ENCODE results near the gene DPYD.

DPYD gene

DNA sequence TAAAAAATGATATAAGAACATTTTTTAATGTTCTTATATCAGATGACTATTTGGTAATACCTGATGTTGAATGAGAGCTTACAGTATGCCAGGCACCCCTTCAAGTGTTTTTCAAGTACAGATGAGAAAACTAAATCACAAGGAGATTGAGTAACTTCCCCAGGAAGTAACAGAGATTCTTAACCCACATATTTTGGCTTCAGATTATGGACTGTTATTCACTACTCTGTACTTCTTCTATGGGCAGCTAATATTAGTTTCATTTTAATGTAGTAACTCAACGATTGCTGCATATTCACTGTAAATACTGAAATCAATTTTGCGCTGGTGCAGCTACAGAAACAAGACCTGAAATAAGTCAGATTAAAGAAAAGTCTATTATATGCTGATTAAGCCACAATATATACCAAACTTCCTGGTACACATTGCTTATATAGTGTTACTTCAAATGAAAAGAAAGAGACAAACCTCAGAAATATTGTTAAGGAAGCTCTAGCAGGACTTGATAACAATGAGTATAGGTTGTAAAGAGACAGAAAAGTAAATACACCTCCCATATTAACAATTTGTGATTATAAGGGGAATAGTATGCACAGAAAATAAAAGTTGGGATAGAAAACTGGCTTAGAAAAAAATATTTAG lies 19.7 kb downstream of the DPYD start:
- no peak overlapping the region for H3K4me3 ChIP-seq (ENCODE audit: low read depth, low read length)
- TF ChIP-seq, protein P1, sequence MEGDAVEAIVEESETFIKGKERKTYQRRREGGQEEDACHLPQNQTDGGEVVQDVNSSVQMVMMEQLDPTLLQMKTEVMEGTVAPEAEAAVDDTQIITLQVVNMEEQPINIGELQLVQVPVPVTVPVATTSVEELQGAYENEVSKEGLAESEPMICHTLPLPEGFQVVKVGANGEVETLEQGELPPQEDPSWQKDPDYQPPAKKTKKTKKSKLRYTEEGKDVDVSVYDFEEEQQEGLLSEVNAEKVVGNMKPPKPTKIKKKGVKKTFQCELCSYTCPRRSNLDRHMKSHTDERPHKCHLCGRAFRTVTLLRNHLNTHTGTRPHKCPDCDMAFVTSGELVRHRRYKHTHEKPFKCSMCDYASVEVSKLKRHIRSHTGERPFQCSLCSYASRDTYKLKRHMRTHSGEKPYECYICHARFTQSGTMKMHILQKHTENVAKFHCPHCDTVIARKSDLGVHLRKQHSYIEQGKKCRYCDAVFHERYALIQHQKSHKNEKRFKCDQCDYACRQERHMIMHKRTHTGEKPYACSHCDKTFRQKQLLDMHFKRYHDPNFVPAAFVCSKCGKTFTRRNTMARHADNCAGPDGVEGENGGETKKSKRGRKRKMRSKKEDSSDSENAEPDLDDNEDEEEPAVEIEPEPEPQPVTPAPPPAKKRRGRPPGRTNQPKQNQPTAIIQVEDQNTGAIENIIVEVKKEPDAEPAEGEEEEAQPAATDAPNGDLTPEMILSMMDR (IDR thresholded peaks at IDR 0.05; ENCODE audit: borderline replicate concordance, insufficient read depth, low read depth, low read length): no peak

DNA sequence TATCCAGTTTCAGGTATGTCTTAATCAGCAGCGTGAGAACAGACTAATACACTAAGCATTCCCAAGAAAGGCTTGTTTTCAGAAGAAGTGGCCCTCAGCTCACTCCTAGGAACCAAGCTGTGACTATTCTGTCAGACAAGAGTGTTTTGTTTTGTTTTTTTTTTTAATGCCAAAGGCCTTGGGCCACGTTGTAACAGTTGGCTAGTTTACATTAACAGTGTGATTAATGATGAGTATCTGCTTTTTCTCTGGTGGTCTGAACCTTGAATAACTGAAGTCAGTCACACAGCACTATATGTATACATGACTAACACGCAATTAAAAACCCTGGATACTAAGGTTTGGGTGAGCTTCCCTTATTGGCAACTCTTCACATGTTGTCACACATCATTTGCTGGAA lies 21.9 kb downstream of the DPYD start:
- TF ChIP-seq, protein P1 (IDR thresholded peaks at IDR 0.05; ENCODE audit: borderline replicate concordance, insufficient read depth, low read depth, low read length): no peak

DNA sequence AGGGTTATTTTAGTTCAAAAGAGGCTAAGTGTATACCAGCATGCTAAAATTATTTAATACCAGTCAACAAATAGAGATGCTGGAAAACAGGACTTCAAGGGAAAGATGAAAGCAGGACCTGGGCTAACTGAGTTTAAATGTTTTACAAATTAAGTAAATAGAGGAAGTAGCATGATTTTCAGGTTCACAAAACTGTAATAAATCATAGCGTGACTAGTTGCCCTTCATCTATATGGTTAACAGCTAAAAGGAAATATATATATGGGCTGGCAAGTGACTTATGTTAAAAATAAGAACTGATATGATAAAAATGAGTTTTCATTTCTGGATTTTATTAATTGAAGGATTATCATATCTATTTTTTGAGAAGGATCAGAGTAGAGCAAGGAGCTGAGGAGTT lies 25.6 kb downstream of the DPYD start:
- TF ChIP-seq, protein P1 (IDR thresholded peaks at IDR 0.05; ENCODE audit: borderline replicate concordance, insufficient read depth, low read depth, low read length): no peak
- no peak overlapping the region for H3K4me3 ChIP-seq (ENCODE audit: low read depth, low read length)

More for the DNA sequence above, 21.9 kb downstream of the DPYD start:
- no peak overlapping the region for H3K4me3 ChIP-seq (ENCODE audit: low read depth, low read length)

DNA sequence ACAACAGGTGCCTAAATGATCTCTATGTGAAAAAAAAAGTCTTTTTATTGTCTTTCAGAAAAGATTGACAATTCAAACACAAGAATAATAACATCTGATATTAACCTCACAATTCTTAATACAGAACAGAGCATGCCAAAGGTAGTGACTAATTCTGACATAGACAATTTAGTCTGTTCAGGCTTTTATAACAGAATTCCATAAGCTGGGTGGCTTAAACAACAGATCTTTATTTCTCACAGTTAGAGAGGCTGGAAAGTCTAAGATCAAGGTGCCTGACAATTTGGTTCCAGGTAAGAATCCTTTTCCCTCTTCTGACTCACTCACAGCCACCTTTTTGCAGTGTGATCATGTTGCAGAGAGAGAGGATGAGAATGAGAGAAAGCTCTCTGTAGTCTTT lies 27.0 kb downstream of the DPYD start:
- H3K4me3 ChIP-seq (ENCODE audit: low read depth, low read length): no peak overlapping the region
- TF ChIP-seq, protein P1 (IDR thresholded peaks at IDR 0.05; ENCODE audit: borderline replicate concordance, insufficient read depth, low read depth, low read length): no peak

DNA sequence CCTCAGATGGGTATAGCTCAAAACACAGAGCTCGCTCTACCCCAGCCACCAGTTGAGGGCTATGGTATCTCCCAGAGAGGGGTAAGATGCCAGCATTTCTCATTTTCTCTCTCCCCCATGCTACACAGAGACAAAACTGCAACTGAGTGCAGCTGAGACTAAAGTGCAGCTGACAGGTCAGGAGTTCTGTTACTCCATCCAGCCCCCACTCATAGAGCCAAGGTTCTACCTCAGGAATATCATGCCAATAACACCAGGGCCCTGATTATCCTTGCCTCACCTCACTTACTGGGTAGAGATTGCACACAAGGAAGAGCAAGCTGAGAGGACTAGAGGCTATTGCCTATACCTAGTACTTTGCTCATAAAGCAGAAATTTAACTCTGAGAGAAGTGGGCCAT lies 34.6 kb downstream of the DPYD start:
- H3K4me3 ChIP-seq (ENCODE audit: low read depth, low read length): no peak overlapping the region
- TF ChIP-seq, protein P1 (IDR thresholded peaks at IDR 0.05; ENCODE audit: borderline replicate concordance, insufficient read depth, low read depth, low read length): no peak

DNA sequence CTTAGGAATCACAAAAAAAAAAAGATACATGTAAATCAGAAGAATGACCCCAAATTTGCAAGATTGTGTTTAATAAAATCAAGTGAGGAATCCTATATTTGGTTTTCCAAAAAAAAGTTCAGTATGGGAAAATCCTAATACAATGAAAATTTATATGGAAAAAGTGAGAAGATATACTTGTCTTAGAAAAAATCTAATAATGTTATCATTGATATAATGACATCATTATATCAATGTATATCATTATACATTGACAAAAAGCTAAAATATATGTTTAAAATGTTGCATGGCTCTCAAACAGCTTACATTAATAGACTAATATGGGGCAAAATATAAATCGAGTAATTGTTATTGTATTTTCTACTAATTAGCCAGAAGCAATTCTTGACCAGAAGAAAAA lies 37.0 kb downstream of the DPYD start:
- H3K4me3 ChIP-seq (ENCODE audit: low read depth, low read length): no peak overlapping the region
- TF ChIP-seq, protein P1 (IDR thresholded peaks at IDR 0.05; ENCODE audit: borderline replicate concordance, insufficient read depth, low read depth, low read length): no peak

DNA sequence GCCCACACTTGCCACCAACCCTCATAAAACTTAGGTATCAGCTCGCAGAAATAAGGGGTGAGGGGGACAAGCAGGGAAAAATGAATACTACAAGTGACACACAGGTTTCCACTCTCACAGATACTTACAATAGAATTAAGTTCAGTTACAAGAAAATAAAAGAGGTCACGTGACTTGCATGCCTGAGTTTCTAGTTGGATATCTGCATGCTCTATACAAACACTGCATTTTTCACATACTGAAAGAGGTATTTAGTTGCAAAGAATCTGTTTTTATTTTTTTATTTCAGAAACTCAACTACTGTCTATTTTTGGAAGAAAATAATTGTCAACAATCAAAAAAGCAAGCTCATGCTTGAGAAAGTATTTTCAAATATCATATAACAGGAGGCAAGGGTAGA lies 43.5 kb downstream of the DPYD start:
- H3K4me3 ChIP-seq (ENCODE audit: low read depth, low read length): no peak overlapping the region
- TF ChIP-seq, protein P1 (IDR thresholded peaks at IDR 0.05; ENCODE audit: borderline replicate concordance, insufficient read depth, low read depth, low read length): no peak
